DMS79 (cell line): Measurements from ENCODE around the gene C4orf54.

Experiments
- DNase-seq: peaks from one replicate; lab custom pipeline; 2025; lab: John Stamatoyannopoulos, UW

The C4orf54 gene

DNA sequence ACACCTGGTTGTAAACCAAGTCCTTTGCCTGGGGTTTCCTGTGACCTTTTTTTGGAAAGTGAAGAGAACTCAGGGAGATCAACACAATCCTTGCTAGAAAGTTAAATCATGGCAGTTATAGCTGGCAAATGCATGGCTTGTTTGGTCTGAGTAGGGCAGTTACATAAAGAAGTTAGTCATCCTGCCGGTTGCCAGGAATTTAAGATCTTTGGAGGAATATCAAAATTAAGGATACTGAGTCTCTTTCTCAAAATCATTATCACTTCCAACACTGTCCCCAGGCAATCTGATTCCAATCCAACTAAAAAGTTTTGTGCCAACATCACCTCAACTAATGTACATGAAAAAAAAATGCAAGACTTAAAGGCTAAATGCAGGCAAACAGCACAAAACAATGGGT is 40.3 kb downstream of the C4orf54 start:
- no peak for DNase-seq

DNA sequence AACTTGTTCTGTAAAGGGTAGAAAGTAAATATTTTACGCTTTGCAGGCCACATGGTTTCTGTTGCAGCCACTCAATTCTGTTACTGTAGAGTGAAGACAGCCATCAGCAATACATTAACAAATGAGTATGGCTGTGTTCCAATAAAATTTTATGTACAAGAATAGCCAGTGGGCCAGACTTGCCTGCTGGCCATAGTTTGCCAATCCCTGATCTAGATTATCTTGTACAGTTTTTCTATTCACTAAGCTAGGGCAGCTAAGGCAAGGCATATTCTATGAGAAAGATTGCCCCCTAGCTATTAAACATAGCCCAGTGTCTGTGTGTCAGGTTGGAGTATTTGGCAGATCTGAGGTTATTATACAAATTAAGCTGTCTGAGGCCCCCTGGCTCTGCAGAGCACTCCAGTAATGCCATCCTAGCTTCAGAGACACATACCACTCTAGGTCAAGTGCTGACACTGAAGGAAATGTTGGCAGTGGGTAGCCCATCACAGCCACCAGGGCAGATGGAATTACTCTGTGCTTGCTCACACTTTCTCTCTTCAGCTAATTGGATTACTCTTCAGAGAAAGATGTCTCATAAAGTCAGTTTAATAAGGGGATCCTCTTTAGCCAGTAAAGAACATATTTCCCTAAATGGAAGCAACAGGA is 42.3 kb downstream of the C4orf54 start:
- no peak for DNase-seq

DNA sequence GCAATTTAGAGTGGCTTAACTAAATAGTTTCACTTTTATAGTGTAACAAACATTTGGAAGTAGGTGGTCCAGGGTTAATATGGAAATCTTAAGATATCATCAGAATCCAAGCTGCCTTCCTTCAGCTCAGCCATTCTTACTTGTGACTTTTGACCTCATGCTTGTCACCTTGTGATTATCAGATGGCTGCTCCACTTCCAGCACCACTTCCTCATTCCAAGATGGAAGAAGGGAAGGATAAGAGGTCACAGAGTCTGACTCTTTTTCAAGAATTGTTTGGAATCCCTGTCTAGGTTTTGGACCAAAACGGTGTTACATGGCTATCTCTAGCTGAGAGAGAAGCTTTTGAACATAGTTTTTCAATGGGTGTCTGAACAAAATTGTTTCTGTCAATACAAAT is 43.1 kb downstream of the C4orf54 start:
- no peak for DNase-seq

DNA sequence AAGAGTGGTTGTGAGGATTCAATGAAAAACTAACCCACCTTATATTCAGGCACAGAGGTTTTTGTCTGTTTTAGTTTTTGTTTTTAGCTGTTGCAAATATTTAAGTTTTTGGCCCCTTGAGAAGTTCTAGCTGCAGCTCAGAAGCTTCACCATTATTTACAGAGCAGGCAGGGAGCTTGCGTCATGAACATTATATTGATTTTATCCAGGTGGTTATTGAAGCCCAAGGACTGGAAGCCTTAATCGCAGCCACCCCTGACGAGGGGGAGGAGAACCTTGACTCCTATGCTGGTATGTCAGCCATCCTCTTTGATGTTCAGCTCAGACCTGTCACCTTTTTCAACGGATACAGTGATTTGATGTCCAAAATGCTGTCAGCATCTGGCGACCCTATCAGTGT is 44.9 kb downstream of the C4orf54 start:
- no peak for DNase-seq

DNA sequence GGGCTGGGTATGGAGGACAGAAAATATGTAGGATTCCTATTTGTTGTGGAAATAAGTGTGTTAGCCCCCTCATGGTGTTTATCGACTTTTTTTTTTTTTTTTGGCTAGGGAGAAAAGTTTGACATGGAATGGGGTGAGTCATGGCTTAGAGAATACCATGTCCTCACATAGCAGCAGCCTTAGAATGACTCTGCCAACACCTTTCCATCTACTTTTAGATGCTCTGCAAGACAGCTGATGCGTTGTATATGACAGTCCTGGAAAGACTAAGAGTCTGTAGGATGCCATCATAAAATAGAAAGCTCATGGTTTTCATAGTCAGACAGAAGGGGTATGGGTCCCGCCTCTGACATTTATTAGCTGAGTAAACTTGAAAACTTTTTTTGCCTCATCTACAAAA is 45.3 kb downstream of the C4orf54 start:
- no peak for DNase-seq

DNA sequence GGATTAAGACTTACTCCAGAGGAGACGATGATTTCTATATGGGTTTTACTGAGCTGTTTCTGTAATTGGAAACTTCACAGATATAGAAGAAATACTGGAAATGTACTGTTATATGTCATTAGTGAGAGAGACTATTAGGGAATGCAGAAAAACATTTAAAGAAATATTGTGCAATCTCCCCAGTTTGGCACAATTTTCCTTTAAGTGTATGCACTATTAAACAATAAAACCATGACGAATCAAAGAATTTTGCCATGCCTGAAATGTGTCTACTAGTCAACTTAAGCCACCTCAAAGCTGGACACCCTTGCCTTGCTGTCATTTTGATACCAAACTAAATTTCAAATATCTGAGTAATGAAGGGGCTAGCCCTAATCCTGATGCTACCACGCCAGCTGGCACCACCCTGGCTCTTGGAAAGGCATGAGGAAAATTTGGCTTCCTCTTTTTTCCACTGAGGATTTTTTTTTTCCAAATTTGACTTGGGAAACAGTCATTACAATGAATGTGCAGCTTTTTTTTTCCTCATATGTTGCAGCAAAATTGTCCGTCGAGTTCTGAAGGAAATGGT is 46.9 kb downstream of the C4orf54 start:
- no peak for DNase-seq

DNA sequence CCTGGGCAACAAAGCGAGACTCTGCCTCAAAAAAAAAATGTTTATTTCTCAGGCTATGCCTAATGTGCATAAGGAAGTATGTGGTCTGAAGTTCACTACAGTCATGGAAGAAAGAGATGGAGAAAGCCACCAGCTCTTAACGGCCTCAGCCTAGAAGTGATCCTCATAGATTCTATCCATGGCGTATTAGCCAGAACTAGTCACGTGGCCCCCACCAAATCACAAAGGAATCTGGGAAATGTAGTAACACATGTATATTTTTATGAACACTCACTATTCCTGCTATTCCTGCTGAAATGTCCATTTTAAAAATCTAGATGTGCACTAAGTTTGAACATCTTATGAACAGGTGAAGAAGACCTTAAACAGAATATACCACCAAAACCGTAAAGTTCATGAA is 49.2 kb downstream of the C4orf54 start:
- DNase-seq, result no peak
